Heart left ventricle (tissue), 16 donors: ENCODE measurements around the gene SLC27A2. TPM values are rescaled to one million over a fixed set of nuclear protein-coding genes. Genes with fewer than 3 reads are reported as not detected.

Experiments used
- ATAC-seq, 4 donors: fragments of 200-7000 bp; cut with Tn5 transposase; one replicate each; pipeline ENCODE4 v1.9.1; 2020 to 2022; ENCODE audit warnings: moderate library complexity in 4 of 4, mild to moderate bottlenecking in 3 of 4, moderate number of reproducible peaks in 1 of 4
- DNase-seq, 5 donors: peaks; one replicate each; pipeline ENCODE4 v3.0.0-alpha.2; 2020
- H3K27ac ChIP-seq, 12 donors: fragments of 200-600 bp; sonication (generic) in 4 of 12; one replicate each; pipeline versions ENCODE4 v1.5.0 to v1.8.0; 2016 to 2022; ENCODE audit warnings: mild to moderate bottlenecking in 2 of 12
- H3K27me3 ChIP-seq, 9 donors: fragments of 200-600 bp; sonication (generic) in 2 of 9; one replicate each; pipeline versions ENCODE4 v1.5.1 to v1.8.0; 2016 to 2022; ENCODE audit warnings: mild to moderate bottlenecking in 3 of 9
- H3K36me3 ChIP-seq, 9 donors: fragments of 200-600 bp; sonication (generic) in 2 of 9; one replicate each; pipeline versions ENCODE4 v1.5.0 to v1.8.0; 2018 to 2022; ENCODE audit warnings: mild to moderate bottlenecking in 2 of 9
- H3K4me1 ChIP-seq, 12 donors: fragments of 200-600 bp; sonication (generic) in 4 of 12; one replicate each; pipeline versions ENCODE4 v1.5.0 to v1.8.0; 2016 to 2022; ENCODE audit warnings: mild to moderate bottlenecking in 3 of 12
- H3K4me3 ChIP-seq, 12 donors: fragments of 200-600 bp; sonication (generic) in 4 of 12; one replicate each; pipeline versions ENCODE4 v1.5.0 to v1.8.0; 2017 to 2022; ENCODE audit warnings: mild to moderate bottlenecking in 9 of 12, moderate library complexity in 4 of 12
- H3K9me3 ChIP-seq, 12 donors: fragments of 200-600 bp; sonication (generic) in 4 of 12; one replicate each; pipeline versions ENCODE4 v1.5.0 to v1.8.0; 2016 to 2022; ENCODE audit warnings: mild to moderate bottlenecking in 1 of 12
- CTCF ChIP-seq, 12 donors: fragments of 200-600 bp; sonication (generic) in 4 of 12; IDR thresholded peaks; one replicate each; pipeline versions ENCODE4 v1.5.0 to v1.8.0; 2018 to 2022; ENCODE audit warnings: antibody characterized with exemption in 12 of 12, mild to moderate bottlenecking in 5 of 12
- POLR2A ChIP-seq, 2 donors: fragments of 450-650 bp; IDR thresholded peaks; one replicate each; pipeline ENCODE4 v1.6.1; 2017; ENCODE audit warnings: antibody characterized with exemption in 2 of 2, mild to moderate bottlenecking in 2 of 2, moderate library complexity in 2 of 2
- WGBS, 4 donors: extraction: QIAGEN DNeasy Blood & Tissue Kit in 2 of 4; methylation state at CpG; one replicate each; pipeline versions ENCODE4 v1.1.5 to v1.1.7; 2013 to 2018; 5-methylcytosine and 5-hydroxymethylcytosine counted together
- intact Hi-C, 10 donors: fragments of 100-400 bp; cut with DNase I; formaldehyde crosslinking; loops; one replicate each; pipeline versions ENCODE4 v1.11.1 to v1.14.2; 2022
- polyA plus RNA-seq, 2 donors: library from polyadenylated mRNA; stranded (reverse); fragments of 200-250 nt; gene quantifications; one replicate each; pipeline ENCODE4 v1.2.3, GENCODE V29; 2013
- total RNA-seq, 9 donors: library from RNA; depleted of rRNA in 2 of 9; stranded (reverse); fragments of >200 nt in 2 of 9; fragmentation: NEBNext Ultra II Directional in 3 of 9; extraction: Animal tissue kit (Norgen Biotek cat#: 25700) in 3 of 9; gene quantifications; one replicate each; pipeline versions ENCODE4 v1.1.0 to v1.2.4, GENCODE V29; 2016 to 2023
- donor health status: ischemic (EF 13 %, LVEDD 7.1; RV severe dilation, severe dysfunction).
- donor health status: healthy with polysubstance abuse.
- donor health status: DM: no; HTN: yes; CAD: no.
- donor health status: DM: no; HTN: no; CAD: no.
- donor health status: ischemic (EF 25% LVEDD 6.9; RV normal size, moderate dysfunction).
- donor health status: ischemic (EF 25% LVEDD 5.7; RV mildly dilated, moderate dysfunction).
- donor health status: healthy.
- donor health status: DM: yes; HTN: yes; CAD: no.
- donor health status: ischemic (EF 35%, LVEDD 5.7; RV mildly dilated, moderate dysfunction).
- donor health status: nonischemic (EF 11% LVEDD 7.7; RV severe dilation, severe dysfunction).
- donor health status: DM: yes; HTN: yes; CAD: no.
- donor health status: PGD.
- donor health status: ischemic (EF 29% LVEDD 5.4; RV normal size, mild dysfunction).
- donor health status: nonischemic (EF 23%, LVEDD 6.1; RV moderate dilation, normal function).

Gene SLC27A2
- total and polyA plus RNA-seq, 11 donors, result 0.04 to 0.29 (median 0.12) TPM; not detected in 8

DNA sequence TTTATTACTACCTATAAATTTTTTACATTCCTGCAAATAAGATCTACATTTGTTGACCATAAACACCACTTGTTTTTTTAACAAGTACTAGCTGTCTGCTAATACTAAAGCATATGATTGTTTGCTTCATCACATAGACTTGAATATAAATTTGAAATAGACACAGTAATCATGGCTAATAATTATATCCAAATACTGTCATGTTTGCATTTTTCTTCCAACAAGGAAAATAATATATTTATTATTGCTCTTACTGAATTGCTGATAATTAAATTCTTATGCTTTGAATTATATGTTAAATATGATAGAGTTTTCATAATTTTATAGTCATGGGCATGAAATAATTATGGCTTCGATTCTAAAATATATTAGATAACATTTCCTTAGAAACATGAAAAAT, 43.1 kb downstream of the SLC27A2 start:
- Histone ChIP-seq H3K27ac (no peak overlapping the region), H3K27me3 (peaks cover 0 to 4% (median 0%) of the 10 kb centered on the region in 9 donors), H3K4me1 (no peaks in the 10 kb centered on the region), H3K4me3 (no peak overlapping the region), H3K9me3 (no peaks in the 10 kb centered on the region), H3K36me3 (no peaks in the 10 kb centered on the region)
- ATAC-seq (no peak), DNase-seq (no peak)
- 90 to 95% (median 93%) methylated on average over 1 of the region's 1 CpG for WGBS, 4 donors
- no peak for TF ChIP-seq CTCF (IDR thresholded peaks at IDR 0.05)
- intact Hi-C loops, result no loop called here

DNA sequence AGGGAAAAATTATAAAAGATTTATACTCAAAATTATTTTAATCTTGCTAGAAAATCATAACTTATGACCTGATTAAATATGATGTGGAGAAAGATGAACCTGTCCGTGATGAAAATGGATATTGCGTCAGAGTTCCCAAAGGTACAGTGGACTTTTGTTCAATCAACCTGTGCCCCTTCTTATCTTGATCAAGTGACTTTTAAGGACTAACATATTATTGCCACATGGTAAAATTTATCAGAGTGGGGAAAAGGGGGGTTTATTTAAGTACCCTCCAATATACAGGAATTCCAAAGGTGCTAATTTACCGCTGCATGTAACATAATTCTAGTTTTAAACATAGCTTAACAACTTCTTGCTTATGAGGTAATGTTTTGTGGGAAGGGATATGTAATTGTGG, 43.9 kb downstream of the SLC27A2 start:
- Histone ChIP-seq H3K4me1 (no peaks in the 10 kb centered on the region), H3K4me3 (no peak overlapping the region), H3K27ac (no peak overlapping the region), H3K9me3 (no peaks in the 10 kb centered on the region), H3K36me3 (no peaks in the 10 kb centered on the region), H3K27me3 (no peaks in the 10 kb centered on the region)
- no peak for ATAC-seq
- intact Hi-C loops, result no loop called here
- TF ChIP-seq CTCF (IDR thresholded peaks at IDR 0.05) (no peak), POLR2A (IDR thresholded peaks at IDR 0.05) (no peak)
- 93 to 95% (median 95%) methylated on average over 3 of the region's 3 CpGs for WGBS, 4 donors
- DNase-seq, result no peak

DNA sequence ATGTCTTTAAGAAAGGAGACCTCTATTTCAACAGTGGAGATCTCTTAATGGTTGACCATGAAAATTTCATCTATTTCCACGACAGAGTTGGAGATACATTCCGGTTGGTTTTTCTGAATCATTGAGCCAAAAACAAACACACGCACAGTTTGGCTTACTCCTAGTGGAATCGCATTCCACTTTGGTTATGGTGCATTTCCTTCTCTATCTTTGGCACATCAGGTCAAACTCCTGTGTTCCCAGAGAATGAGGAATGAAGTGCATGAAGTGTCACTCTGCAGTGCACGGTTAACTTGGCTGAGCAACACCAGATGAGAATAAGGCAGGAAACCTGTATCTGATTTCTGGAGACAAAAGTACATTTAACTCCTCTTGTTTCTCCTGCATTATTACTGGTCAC, 45.1 kb downstream of the SLC27A2 start:
- no peaks in the 10 kb centered on the region for H3K9me3 ChIP-seq
- intact Hi-C loops, result no loop called here
- 69 to 82% (median 76%) methylated on average over 5 of the region's 5 CpGs for WGBS, 4 donors
- H3K4me3 ChIP-seq, result no peak overlapping the region
- H3K4me1 ChIP-seq, result no peaks in the 10 kb centered on the region
- TF ChIP-seq POLR2A (IDR thresholded peaks at IDR 0.05), result no peak
- no peak for TF ChIP-seq CTCF (IDR thresholded peaks at IDR 0.05)
- no peaks in the 10 kb centered on the region for H3K27me3 ChIP-seq
- ATAC-seq, result no peak
- no peak for DNase-seq
- no peaks in the 10 kb centered on the region for H3K36me3 ChIP-seq
- no peak overlapping the region for H3K27ac ChIP-seq

DNA sequence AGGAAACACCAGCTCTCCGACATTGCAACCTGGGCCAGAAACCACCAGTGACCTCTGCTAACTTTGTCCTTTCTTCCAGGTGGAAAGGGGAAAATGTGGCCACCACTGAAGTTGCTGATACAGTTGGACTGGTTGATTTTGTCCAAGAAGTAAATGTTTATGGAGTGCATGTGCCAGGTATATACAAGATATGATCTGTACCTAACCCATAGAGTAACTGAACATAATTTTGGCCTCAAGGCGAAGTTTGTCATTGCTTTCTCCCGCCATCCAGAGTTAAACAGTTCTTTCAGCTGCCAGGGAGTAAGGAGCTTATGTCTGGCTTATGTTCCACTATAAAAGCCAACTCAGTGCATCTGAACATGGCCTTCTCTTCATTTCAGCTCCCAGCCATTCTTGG, 46.9 kb downstream of the SLC27A2 start:
- Histone ChIP-seq H3K27ac (no peak overlapping the region), H3K4me3 (no peak overlapping the region), H3K9me3 (no peaks in the 10 kb centered on the region), H3K27me3 (no peaks in the 10 kb centered on the region), H3K4me1 (no peaks in the 10 kb centered on the region), H3K36me3 (no peaks in the 10 kb centered on the region)
- DNase-seq (no peak), ATAC-seq (no peak)
- intact Hi-C loops, result no loop called here
- TF ChIP-seq CTCF (IDR thresholded peaks at IDR 0.05) (no peak), POLR2A (IDR thresholded peaks at IDR 0.05) (no peak)
- WGBS, 4 donors, result 90 to 96% (median 94%) methylated on average over 3 of the region's 3 CpGs
